ENCODE data around the gene NID1. TPM values are rescaled to one million over a fixed set of nuclear protein-coding genes. Genes with fewer than 3 reads are reported as not detected.

NID1 gene
- total RNA-seq, 1 donor from 2014 or later, result 73.0 TPM

GRCh38 chr1:236011641-236012040 is 53.2 kb downstream of the NID1 start:
- DNase-seq (ENCODE audit: low read depth) (no peak), FAIRE-seq (no peak)
- Mint-ChIP-seq H3K27me3 (ENCODE audit: low read depth, unreplicated experiment) (no peaks in the 10 kb centered on the region), H3K4me1 (ENCODE audit: low read depth, unreplicated experiment) (peaks cover 3% of the 10 kb centered on the region), H3K27ac (ENCODE audit: unreplicated experiment) (no peak overlapping the region), H3K4me3 (ENCODE audit: unreplicated experiment) (no peak overlapping the region), H3K36me3 (ENCODE audit: low read depth, unreplicated experiment) (peaks cover 16% of the 10 kb centered on the region), H3K9me3 (ENCODE audit: unreplicated experiment) (no peaks in the 10 kb centered on the region)
- Histone ChIP-seq H3K4me1 (ENCODE audit: insufficient read depth, low read length) (peaks cover 2% of the 10 kb centered on the region), H3K27ac (ENCODE audit: low read depth, low read length) (no peak overlapping the region), H3K4me3 (ENCODE audit: insufficient read depth, low read depth, low read length) (no peak overlapping the region), H4K20me1 (ENCODE audit: insufficient read depth, low read length) (no peaks in the 10 kb centered on the region), H3K36me3 (ENCODE audit: insufficient read depth, low read length) (peaks cover 7% of the 10 kb centered on the region), H3K27me3 (ENCODE audit: insufficient read depth, low read length) (no peaks in the 10 kb centered on the region), H3K9ac (ENCODE audit: low read length) (no peak overlapping the region), H3K9me3 (ENCODE audit: insufficient read depth, low read depth, low read length) (no peaks in the 10 kb centered on the region), H3K79me2 (ENCODE audit: insufficient read depth, low read length) (no peaks in the 10 kb centered on the region), H2AFZ (ENCODE audit: low read depth, low read length) (no peak overlapping the region), H3K4me2 (ENCODE audit: low read length) (no peak overlapping the region)
- TF ChIP-seq EZH2 (IDR thresholded peaks at IDR 0.05; ENCODE audit: insufficient read depth, low read length) (no peak), CTCF (IDR thresholded peaks at IDR 0.05; ENCODE audit: insufficient read depth, low read depth, low read length) (no peak)

GRCh38 chr1:236010443-236010842 is 54.4 kb downstream of the NID1 start:
- Mint-ChIP-seq H3K4me1 (ENCODE audit: low read depth, unreplicated experiment) (no peaks in the 10 kb centered on the region), H3K27me3 (ENCODE audit: low read depth, unreplicated experiment) (no peaks in the 10 kb centered on the region), H3K9me3 (ENCODE audit: unreplicated experiment) (no peaks in the 10 kb centered on the region), H3K27ac (ENCODE audit: unreplicated experiment) (no peak overlapping the region), H3K36me3 (ENCODE audit: low read depth, unreplicated experiment) (peaks cover 14% of the 10 kb centered on the region), H3K4me3 (ENCODE audit: unreplicated experiment) (no peak overlapping the region)
- FAIRE-seq, result no peak
- Histone ChIP-seq H3K27me3 (ENCODE audit: insufficient read depth, low read length) (no peaks in the 10 kb centered on the region), H3K4me2 (ENCODE audit: low read length) (no peak overlapping the region), H3K79me2 (ENCODE audit: insufficient read depth, low read length) (no peaks in the 10 kb centered on the region), H3K9me3 (ENCODE audit: insufficient read depth, low read depth, low read length) (no peaks in the 10 kb centered on the region), H4K20me1 (ENCODE audit: insufficient read depth, low read length) (no peaks in the 10 kb centered on the region), H3K36me3 (ENCODE audit: insufficient read depth, low read length) (peaks cover 7% of the 10 kb centered on the region), H3K9ac (ENCODE audit: low read length) (no peak overlapping the region), H3K27ac (ENCODE audit: low read depth, low read length) (peak overlapping the region; percentile 19), H2AFZ (ENCODE audit: low read depth, low read length) (no peak overlapping the region), H3K4me1 (ENCODE audit: insufficient read depth, low read length) (peaks cover 2% of the 10 kb centered on the region), H3K4me3 (ENCODE audit: insufficient read depth, low read depth, low read length) (no peak overlapping the region)
- DNase-seq (ENCODE audit: low read depth), result no peak
- TF ChIP-seq EZH2 (IDR thresholded peaks at IDR 0.05; ENCODE audit: insufficient read depth, low read length) (no peak), CTCF (IDR thresholded peaks at IDR 0.05; ENCODE audit: insufficient read depth, low read depth, low read length) (no peak)

- Histone ChIP-seq H3K27ac (ENCODE audit: low read depth, low read length) (peak overlapping the region; percentile 19), H3K79me2 (ENCODE audit: insufficient read depth, low read length) (no peaks in the 10 kb centered on the region), H3K9ac (ENCODE audit: low read length) (no peak overlapping the region), H4K20me1 (ENCODE audit: insufficient read depth, low read length) (no peaks in the 10 kb centered on the region), H3K4me2 (ENCODE audit: low read length) (peak overlapping the region; percentile 35), H3K27me3 (ENCODE audit: insufficient read depth, low read length) (no peaks in the 10 kb centered on the region), H2AFZ (ENCODE audit: low read depth, low read length) (no peak overlapping the region), H3K9me3 (ENCODE audit: insufficient read depth, low read depth, low read length) (no peaks in the 10 kb centered on the region), H3K4me3 (ENCODE audit: insufficient read depth, low read depth, low read length) (no peak overlapping the region), H3K4me1 (ENCODE audit: insufficient read depth, low read length) (peaks cover 2% of the 10 kb centered on the region), H3K36me3 (ENCODE audit: insufficient read depth, low read length) (peaks cover 7% of the 10 kb centered on the region)
- DNase-seq (ENCODE audit: low read depth), result peak; percentile 57
- Mint-ChIP-seq H3K4me3 (ENCODE audit: unreplicated experiment) (no peak overlapping the region), H3K27ac (ENCODE audit: unreplicated experiment) (no peak overlapping the region), H3K36me3 (ENCODE audit: low read depth, unreplicated experiment) (peaks cover 11% of the 10 kb centered on the region), H3K4me1 (ENCODE audit: low read depth, unreplicated experiment) (no peaks in the 10 kb centered on the region), H3K27me3 (ENCODE audit: low read depth, unreplicated experiment) (no peaks in the 10 kb centered on the region), H3K9me3 (ENCODE audit: unreplicated experiment) (no peaks in the 10 kb centered on the region)
- no peak for TF ChIP-seq EZH2 (IDR thresholded peaks at IDR 0.05; ENCODE audit: insufficient read depth, low read length)
- TF ChIP-seq CTCF (IDR thresholded peaks at IDR 0.05; ENCODE audit: insufficient read depth, low read depth, low read length), result no peak
- FAIRE-seq, result peak; percentile 5
Measured at GRCh38 chr1:236009857-236010256, 55.0 kb downstream of the NID1 start.

Measured in astrocyte (in vitro differentiated cells and primary cell).